ENCODE results near the gene NMT1.

GRCh38 chr17:45145035-45145389, 83.9 kb downstream of the NMT1 start:
- TF ChIP-seq MAX (IDR thresholded peaks at IDR 0.05; ENCODE audit: low read depth) (no peak), GATA2 (CRISPR knock-in tag; IDR thresholded peaks at IDR 0.05) (no peak), USF1 (IDR thresholded peaks at IDR 0.05; ENCODE audit: borderline replicate concordance, low read depth) (no peak), JUND (IDR thresholded peaks at IDR 0.05) (no peak), GABPA (IDR thresholded peaks at IDR 0.05; ENCODE audit: low read depth) (no peak), YY1 (IDR thresholded peaks at IDR 0.05; ENCODE audit: low read depth) (no peak), SIN3A (IDR thresholded peaks at IDR 0.05; ENCODE audit: borderline replicate concordance, low read depth, low read length) (no peak), NRF1 (IDR thresholded peaks at IDR 0.05; ENCODE audit: low read depth, low read length) (no peak), REST (IDR thresholded peaks at IDR 0.05; ENCODE audit: low read depth, low read length) (no peak), CTCF (IDR thresholded peaks at IDR 0.05) (no peak), POLR2AphosphoS5 (IDR thresholded peaks at IDR 0.05; ENCODE audit: low read depth, low read length) (no peak), EZH2phosphoT487 (IDR thresholded peaks at IDR 0.05; ENCODE audit: borderline replicate concordance, low read depth) (no peak), EP300 (IDR thresholded peaks at IDR 0.05; ENCODE audit: borderline replicate concordance in 1 of 2, low read depth in 1 of 2, low read length in 1 of 2) (no peak)

Data from SK-N-SH (cell line).